Endothelial cell of umbilical vein (primary cell): ENCODE measurements around the gene SNCB. TPM values are rescaled to one million over a fixed set of nuclear protein-coding genes. Genes with fewer than 3 reads are reported as not detected.

Source experiments
- microRNA-seq: library from miRNA; unstranded; fragments of <30 nt; microRNA quantifications from one replicate; pipeline ENCODE4 v1.2.0, GENCODE V29; 2021; ENCODE audit warnings: borderline number of aligned reads, borderline replicate concordance
- polyA plus RNA-seq, 4 experiments: library from polyadenylated mRNA; depleted of rRNA in 3 of 4; stranded (reverse) in 3 of 4; unstranded in 1 of 4; fragments of >200 nt; gene quantifications; 2 replicates each; pipeline versions ENCODE4 v1.2.1 to v1.2.3, GENCODE V29; 2011 to 2012; ENCODE audit warnings: missing spikeins in 1 of 4
- small RNA-seq: library from RNA; depleted of rRNA; stranded (forward); fragments of <200 nt; gene quantifications from one replicate; pipeline ENCODE3, GENCODE V24; 2012; ENCODE audit warnings: low replicate concordance, low read depth; ENCODE audit not compliant: insufficient read depth, insufficient read length
- total RNA-seq: library from RNA; stranded (reverse); gene quantifications from 2 replicates; pipeline ENCODE4 v1.2.3, GENCODE V29; 2021

Gene SNCB
- total and polyA plus RNA-seq, 2 donors (not counting 3 experiments of a cell fraction or from before 2014, with no cell fraction given), result 0.08 TPM; not detected in 1

Small RNA genes within 50 kb of the gene (microRNA-seq; reads per million reads assigned to microRNA genes)
- not detected for gene MIR4281

Small RNA genes within 50 kb of the gene (small RNA-seq; reads per million reads assigned to genes)
- gene MIR4281, result not detected

Other genes starting within 250 kb of the SNCB start
- gene NOP16, start 241.9 kb downstream of the SNCB start, total RNA-seq, result 47.4 and 51.6 TPM in 2 replicates
- 31.1 and 41.1 TPM in 2 replicates for gene NOP16, start 241.9 kb downstream of the SNCB start, polyA plus RNA-seq
- gene HIGD2A, start 241.8 kb downstream of the SNCB start, total RNA-seq, result 96.2 and 103 TPM in 2 replicates
- gene HIGD2A, start 241.8 kb downstream of the SNCB start, polyA plus RNA-seq, result 210 and 294 TPM in 2 replicates
- 73.2 and 108 TPM in 2 replicates for gene CLTB, start 214.0 kb downstream of the SNCB start, total RNA-seq
- gene CLTB, start 214.0 kb downstream of the SNCB start, polyA plus RNA-seq, result 111 and 126 TPM in 2 replicates
- gene FAF2, start 182.1 kb downstream of the SNCB start, total RNA-seq, result 43.5 and 50.1 TPM in 2 replicates
- gene FAF2, start 182.1 kb downstream of the SNCB start, polyA plus RNA-seq, result 24.8 and 27.9 TPM in 2 replicates
- gene RNF44, start 93.1 kb downstream of the SNCB start, total RNA-seq, result 50.2 and 51.5 TPM in 2 replicates
- 19.8 and 24.4 TPM in 2 replicates for gene RNF44, start 93.1 kb downstream of the SNCB start, polyA plus RNA-seq
- not detected in 2 replicates for gene CDHR2, start 81.2 kb downstream of the SNCB start, total RNA-seq
- gene CDHR2, start 81.2 kb downstream of the SNCB start, polyA plus RNA-seq, result not detected in 2 replicates
- gene GPRIN1, start 20.4 kb downstream of the SNCB start, total RNA-seq, result 9.3 and 10.4 TPM in 2 replicates
- 2.4 and 2.6 TPM in 2 replicates for gene GPRIN1, start 20.4 kb downstream of the SNCB start, polyA plus RNA-seq
- not detected in 2 replicates for gene EIF4E1B, start 141 bp upstream of the SNCB start, total RNA-seq
- not detected in 2 replicates for gene EIF4E1B, start 141 bp upstream of the SNCB start, polyA plus RNA-seq
- gene TSPAN17, start 16.9 kb upstream of the SNCB start, total RNA-seq, result 55.9 and 57.0 TPM in 2 replicates
- gene TSPAN17, start 16.9 kb upstream of the SNCB start, polyA plus RNA-seq, result 64.1 and 73.3 TPM in 2 replicates
- 0.22 and 0.51 TPM in 2 replicates for gene UNC5A, start 180.0 kb upstream of the SNCB start, total RNA-seq
- gene UNC5A, start 180.0 kb upstream of the SNCB start, polyA plus RNA-seq, result 0.08 and 0.10 TPM in 2 replicates